ENCODE data around the gene CDH8. TPM values are rescaled to one million over a fixed set of nuclear protein-coding genes. Genes with fewer than 3 reads are reported as not detected.

Gene CDH8
- total RNA-seq, 2 experiments from 2014 or later = not detected

DNA sequence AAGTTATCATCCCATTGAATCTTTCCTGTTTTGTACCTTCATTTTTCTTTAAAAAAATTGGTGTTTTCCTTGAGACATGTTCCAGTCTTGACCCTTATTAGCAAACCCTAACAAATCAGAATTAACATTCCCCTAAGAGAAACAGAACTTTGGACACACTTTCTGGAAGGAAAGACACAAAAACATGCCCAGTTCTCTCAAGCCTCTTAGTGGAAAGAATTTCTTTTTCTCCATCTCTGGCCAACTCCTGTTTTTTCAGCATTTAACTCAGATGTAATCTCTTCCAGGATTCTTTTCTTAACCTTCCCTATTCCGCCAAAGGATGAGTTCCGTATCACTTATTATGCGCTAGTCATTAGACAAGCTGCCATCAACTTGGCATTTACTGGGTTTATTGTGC lies 23.9 kb upstream of the CDH8 start:
- Histone ChIP-seq H3K4me2 (ENCODE audit: low read length) (no peak overlapping the region), H4K20me1 (ENCODE audit: insufficient read depth, low read length) (no peaks in the 10 kb centered on the region), H3K4me3 (ENCODE audit: low read depth, low read length, poor library complexity, severe bottlenecking) (no peak overlapping the region), H3K9me3 (ENCODE audit: low read length) (no peaks in the 10 kb centered on the region), H3K79me2 (ENCODE audit: insufficient read depth, low read depth, low read length) (no peaks in the 10 kb centered on the region), H2AFZ (ENCODE audit: low read length) (no peak overlapping the region), H3K9me2 (ENCODE audit: insufficient read depth, low read length) (no peaks in the 10 kb centered on the region), H3K36me3 (ENCODE audit: insufficient read depth, low read length) (no peaks in the 10 kb centered on the region), H3K4me1 (ENCODE audit: insufficient read depth, low read length, poor library complexity, severe bottlenecking) (no peaks in the 10 kb centered on the region), H3K27ac (ENCODE audit: low read depth, low read length, poor library complexity, severe bottlenecking) (no peak overlapping the region)
- CTCF ChIA-PET (ENCODE audit: unreplicated experiment) = no interaction called here
- TF ChIP-seq EZH2phosphoT487 (IDR thresholded peaks at IDR 0.05; ENCODE audit: borderline replicate concordance, low read depth, low read length) = no peak
- TF ChIP-seq, protein P1, sequence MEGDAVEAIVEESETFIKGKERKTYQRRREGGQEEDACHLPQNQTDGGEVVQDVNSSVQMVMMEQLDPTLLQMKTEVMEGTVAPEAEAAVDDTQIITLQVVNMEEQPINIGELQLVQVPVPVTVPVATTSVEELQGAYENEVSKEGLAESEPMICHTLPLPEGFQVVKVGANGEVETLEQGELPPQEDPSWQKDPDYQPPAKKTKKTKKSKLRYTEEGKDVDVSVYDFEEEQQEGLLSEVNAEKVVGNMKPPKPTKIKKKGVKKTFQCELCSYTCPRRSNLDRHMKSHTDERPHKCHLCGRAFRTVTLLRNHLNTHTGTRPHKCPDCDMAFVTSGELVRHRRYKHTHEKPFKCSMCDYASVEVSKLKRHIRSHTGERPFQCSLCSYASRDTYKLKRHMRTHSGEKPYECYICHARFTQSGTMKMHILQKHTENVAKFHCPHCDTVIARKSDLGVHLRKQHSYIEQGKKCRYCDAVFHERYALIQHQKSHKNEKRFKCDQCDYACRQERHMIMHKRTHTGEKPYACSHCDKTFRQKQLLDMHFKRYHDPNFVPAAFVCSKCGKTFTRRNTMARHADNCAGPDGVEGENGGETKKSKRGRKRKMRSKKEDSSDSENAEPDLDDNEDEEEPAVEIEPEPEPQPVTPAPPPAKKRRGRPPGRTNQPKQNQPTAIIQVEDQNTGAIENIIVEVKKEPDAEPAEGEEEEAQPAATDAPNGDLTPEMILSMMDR (conservative IDR thresholded peaks at IDR 0.05; ENCODE audit: low read length) = no peak
- POLR2A ChIA-PET = interaction anchor here (0.6 kb wide), 1 partner anchor 234 kb away, joined by 3 read pairs; no protein-coding TSS in a partner anchor
- intact Hi-C loops (cut with micrococcal nuclease; ENCODE audit: unreplicated experiment) = no loop called here
- BruUV-seq (replicated peaks) = no TSS peak
- no peak for DNase-seq (ENCODE audit: low spot score)

DNA sequence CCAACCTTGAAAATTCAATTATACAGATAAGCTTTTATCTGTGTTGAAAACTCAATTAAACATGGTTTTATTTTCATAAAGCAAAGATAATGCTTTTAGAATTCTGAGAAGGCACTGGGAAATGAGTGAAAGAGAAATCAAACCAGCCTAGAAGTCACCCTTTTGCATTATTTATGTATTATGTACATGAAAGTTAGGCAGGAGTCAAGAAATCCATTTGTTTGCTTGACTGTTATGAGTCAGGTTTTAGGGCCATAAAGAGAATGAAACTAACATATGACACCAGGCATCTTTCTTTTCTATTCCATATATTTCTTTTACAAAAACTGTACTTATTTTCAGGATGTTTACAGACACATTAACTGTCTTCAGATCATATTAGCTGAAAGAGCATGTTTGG lies 23.3 kb upstream of the CDH8 start:
- no peaks in the 10 kb centered on the region for H3K4me1 ChIP-seq (ENCODE audit: insufficient read depth, low read length, poor library complexity, severe bottlenecking)
- no peak overlapping the region for H3K4me3 ChIP-seq (ENCODE audit: low read depth, low read length, poor library complexity, severe bottlenecking)
- POLR2A ChIA-PET = interaction anchor here (0.6 kb wide), 1 partner anchor 233 kb away, joined by 3 read pairs; no protein-coding TSS in a partner anchor
- no peak overlapping the region for H2AFZ ChIP-seq (ENCODE audit: low read length)
- H3K79me2 ChIP-seq (ENCODE audit: insufficient read depth, low read depth, low read length) = no peaks in the 10 kb centered on the region
- no peak for TF ChIP-seq EZH2phosphoT487 (IDR thresholded peaks at IDR 0.05; ENCODE audit: borderline replicate concordance, low read depth, low read length)
- TF ChIP-seq, protein P1 (conservative IDR thresholded peaks at IDR 0.05; ENCODE audit: low read length) = no peak
- DNase-seq (ENCODE audit: low spot score) = no peak
- H3K4me2 ChIP-seq (ENCODE audit: low read length) = no peak overlapping the region
- no peaks in the 10 kb centered on the region for H3K9me2 ChIP-seq (ENCODE audit: insufficient read depth, low read length)
- no peaks in the 10 kb centered on the region for H3K36me3 ChIP-seq (ENCODE audit: insufficient read depth, low read length)
- H3K27ac ChIP-seq (ENCODE audit: low read depth, low read length, poor library complexity, severe bottlenecking) = no peak overlapping the region
- H4K20me1 ChIP-seq (ENCODE audit: insufficient read depth, low read length) = no peaks in the 10 kb centered on the region
- intact Hi-C loops (cut with micrococcal nuclease; ENCODE audit: unreplicated experiment) = no loop called here
- no peaks in the 10 kb centered on the region for H3K9me3 ChIP-seq (ENCODE audit: low read length)
- CTCF ChIA-PET (ENCODE audit: unreplicated experiment) = no interaction called here
- BruUV-seq (replicated peaks) = no TSS peak

GRCh38 chr16:62058412-62058811 lies 22.2 kb upstream of the CDH8 start:
- Histone ChIP-seq H3K4me2 (ENCODE audit: low read length) (no peak overlapping the region), H3K9me2 (ENCODE audit: insufficient read depth, low read length) (no peaks in the 10 kb centered on the region), H3K4me1 (ENCODE audit: insufficient read depth, low read length, poor library complexity, severe bottlenecking) (no peaks in the 10 kb centered on the region), H3K36me3 (ENCODE audit: insufficient read depth, low read length) (no peaks in the 10 kb centered on the region), H3K79me2 (ENCODE audit: insufficient read depth, low read depth, low read length) (no peaks in the 10 kb centered on the region), H3K4me3 (ENCODE audit: low read depth, low read length, poor library complexity, severe bottlenecking) (no peak overlapping the region), H4K20me1 (ENCODE audit: insufficient read depth, low read length) (no peaks in the 10 kb centered on the region), H3K27ac (ENCODE audit: low read depth, low read length, poor library complexity, severe bottlenecking) (no peak overlapping the region), H2AFZ (ENCODE audit: low read length) (no peak overlapping the region), H3K9me3 (ENCODE audit: low read length) (no peaks in the 10 kb centered on the region)
- ChIA-PET POLR2A (no interaction called here), CTCF (ENCODE audit: unreplicated experiment) (no interaction called here)
- no peak for DNase-seq (ENCODE audit: low spot score)
- intact Hi-C loops (cut with micrococcal nuclease; ENCODE audit: unreplicated experiment) = no loop called here
- no TSS peak for BruUV-seq (replicated peaks)
- TF ChIP-seq, protein P1 (conservative IDR thresholded peaks at IDR 0.05; ENCODE audit: low read length) = no peak
- TF ChIP-seq EZH2phosphoT487 (IDR thresholded peaks at IDR 0.05; ENCODE audit: borderline replicate concordance, low read depth, low read length) = no peak
